Activated CD4-positive, CD25-positive, alpha-beta regulatory T cell treated with anti-CD3 and anti-CD28 coated beads, Interleukin-2, amount 50 U/mL, for 16 hours (primary cell): ENCODE data around the gene RRP1B.
"Not testable (repeated sequence)": the region's sequence is repeated elsewhere in the genome, so short reads cannot be mapped to it uniquely, and the experiment has no call there.

Experiments
- DNase-seq: peaks from one replicate; pipeline ENCODE4 v3.0.0-alpha.2; 2020; ENCODE audit warnings: low read depth, low spot score

The RRP1B gene

GRCh38 chr21:43697758-43698643, 38.6 kb downstream of the RRP1B start:
- DNase-seq = no peak

- DNase-seq = not testable (repeated sequence)
Measured at GRCh38 chr21:43699492-43699777, 40.1 kb downstream of the RRP1B start.

GRCh38 chr21:43699933-43700599, 40.7 kb downstream of the RRP1B start:
- no peak for DNase-seq

GRCh38 chr21:43701936-43702784, 42.8 kb downstream of the RRP1B start:
- no peak for DNase-seq

- no peak for DNase-seq
Measured at GRCh38 chr21:43702785-43703034, 43.4 kb downstream of the RRP1B start.

- DNase-seq = no peak
Measured at GRCh38 chr21:43703035-43703880, 43.9 kb downstream of the RRP1B start.

GRCh38 chr21:43707462-43707861, 48.1 kb downstream of the RRP1B start:
- no peak for DNase-seq

GRCh38 chr21:43708745-43709381, 49.5 kb downstream of the RRP1B start:
- no peak for DNase-seq

GRCh38 chr21:43712268-43712942, 53.0 kb downstream of the RRP1B start:
- no peak for DNase-seq

GRCh38 chr21:43713123-43713522, 53.8 kb downstream of the RRP1B start:
- DNase-seq = not testable (repeated sequence)

- no peak for DNase-seq
Measured at GRCh38 chr21:43716376-43717165, 57.2 kb downstream of the RRP1B start.

- DNase-seq = no peak
Measured at GRCh38 chr21:43717166-43717853, 58.0 kb downstream of the RRP1B start.

- DNase-seq = no peak
Measured at GRCh38 chr21:43717967-43718871, 58.9 kb downstream of the RRP1B start.

GRCh38 chr21:43718872-43719747, 59.8 kb downstream of the RRP1B start, which contains the start of gene PDXK:
Gene PDXK, plus strand, starts transcription at chr21:43719129. Its CDS starts 166 bp downstream, at chr21:43719295.
- peak; percentile 44 for DNase-seq

GRCh38 chr21:43719748-43720538, 60.6 kb downstream of the RRP1B start:
- no peak for DNase-seq

GRCh38 chr21:43720539-43721166, 61.3 kb downstream of the RRP1B start:
- DNase-seq = no peak
